Measurements from ENCODE around the gene SEPTIN3. TPM values are rescaled to one million over a fixed set of nuclear protein-coding genes. Genes with fewer than 3 reads are reported as not detected.

SEPTIN3 gene
- total RNA-seq, 1 experiment from 2014 or later: 3.9 TPM

DNA sequence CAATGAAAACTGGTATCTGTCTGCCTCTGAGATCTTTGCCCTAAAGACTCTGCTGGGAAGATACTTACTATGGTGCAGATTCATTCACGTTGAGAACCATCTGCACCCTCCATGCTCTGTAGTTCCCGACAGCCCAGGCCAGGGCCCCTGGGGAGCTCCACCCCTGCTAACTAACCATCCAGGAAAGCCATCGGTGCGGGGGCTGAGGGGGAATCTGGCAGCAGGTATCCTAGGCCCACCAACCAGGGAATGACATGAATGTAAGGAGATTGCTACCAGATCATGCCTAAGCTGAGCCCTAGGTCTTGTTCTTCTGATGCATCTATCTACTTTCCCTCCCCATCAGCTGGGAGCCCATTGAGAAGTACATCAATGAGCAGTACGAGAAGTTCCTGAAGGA, 18.0 kb downstream of the SEPTIN3 start:
- DNase-seq (ENCODE audit: low read depth, low spot score): no peak
- no peaks in the 10 kb centered on the region for H3K27me3 ChIP-seq (ENCODE audit: control insufficient read depth, insufficient read depth, low read length)
- TF ChIP-seq TCF7L2 (IDR thresholded peaks at IDR 0.05; ENCODE audit: low read depth, low read length) (no peak), SIN3A (IDR thresholded peaks at IDR 0.05; ENCODE audit: borderline replicate concordance, insufficient read depth, low read depth, low read length) (no peak), POLR2AphosphoS5 (IDR thresholded peaks at IDR 0.05; ENCODE audit: low read depth, low read length) (no peak)
- TF ChIP-seq, protein P1, sequence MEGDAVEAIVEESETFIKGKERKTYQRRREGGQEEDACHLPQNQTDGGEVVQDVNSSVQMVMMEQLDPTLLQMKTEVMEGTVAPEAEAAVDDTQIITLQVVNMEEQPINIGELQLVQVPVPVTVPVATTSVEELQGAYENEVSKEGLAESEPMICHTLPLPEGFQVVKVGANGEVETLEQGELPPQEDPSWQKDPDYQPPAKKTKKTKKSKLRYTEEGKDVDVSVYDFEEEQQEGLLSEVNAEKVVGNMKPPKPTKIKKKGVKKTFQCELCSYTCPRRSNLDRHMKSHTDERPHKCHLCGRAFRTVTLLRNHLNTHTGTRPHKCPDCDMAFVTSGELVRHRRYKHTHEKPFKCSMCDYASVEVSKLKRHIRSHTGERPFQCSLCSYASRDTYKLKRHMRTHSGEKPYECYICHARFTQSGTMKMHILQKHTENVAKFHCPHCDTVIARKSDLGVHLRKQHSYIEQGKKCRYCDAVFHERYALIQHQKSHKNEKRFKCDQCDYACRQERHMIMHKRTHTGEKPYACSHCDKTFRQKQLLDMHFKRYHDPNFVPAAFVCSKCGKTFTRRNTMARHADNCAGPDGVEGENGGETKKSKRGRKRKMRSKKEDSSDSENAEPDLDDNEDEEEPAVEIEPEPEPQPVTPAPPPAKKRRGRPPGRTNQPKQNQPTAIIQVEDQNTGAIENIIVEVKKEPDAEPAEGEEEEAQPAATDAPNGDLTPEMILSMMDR (IDR thresholded peaks at IDR 0.05): no peak
- TF ChIP-seq, protein P2, sequence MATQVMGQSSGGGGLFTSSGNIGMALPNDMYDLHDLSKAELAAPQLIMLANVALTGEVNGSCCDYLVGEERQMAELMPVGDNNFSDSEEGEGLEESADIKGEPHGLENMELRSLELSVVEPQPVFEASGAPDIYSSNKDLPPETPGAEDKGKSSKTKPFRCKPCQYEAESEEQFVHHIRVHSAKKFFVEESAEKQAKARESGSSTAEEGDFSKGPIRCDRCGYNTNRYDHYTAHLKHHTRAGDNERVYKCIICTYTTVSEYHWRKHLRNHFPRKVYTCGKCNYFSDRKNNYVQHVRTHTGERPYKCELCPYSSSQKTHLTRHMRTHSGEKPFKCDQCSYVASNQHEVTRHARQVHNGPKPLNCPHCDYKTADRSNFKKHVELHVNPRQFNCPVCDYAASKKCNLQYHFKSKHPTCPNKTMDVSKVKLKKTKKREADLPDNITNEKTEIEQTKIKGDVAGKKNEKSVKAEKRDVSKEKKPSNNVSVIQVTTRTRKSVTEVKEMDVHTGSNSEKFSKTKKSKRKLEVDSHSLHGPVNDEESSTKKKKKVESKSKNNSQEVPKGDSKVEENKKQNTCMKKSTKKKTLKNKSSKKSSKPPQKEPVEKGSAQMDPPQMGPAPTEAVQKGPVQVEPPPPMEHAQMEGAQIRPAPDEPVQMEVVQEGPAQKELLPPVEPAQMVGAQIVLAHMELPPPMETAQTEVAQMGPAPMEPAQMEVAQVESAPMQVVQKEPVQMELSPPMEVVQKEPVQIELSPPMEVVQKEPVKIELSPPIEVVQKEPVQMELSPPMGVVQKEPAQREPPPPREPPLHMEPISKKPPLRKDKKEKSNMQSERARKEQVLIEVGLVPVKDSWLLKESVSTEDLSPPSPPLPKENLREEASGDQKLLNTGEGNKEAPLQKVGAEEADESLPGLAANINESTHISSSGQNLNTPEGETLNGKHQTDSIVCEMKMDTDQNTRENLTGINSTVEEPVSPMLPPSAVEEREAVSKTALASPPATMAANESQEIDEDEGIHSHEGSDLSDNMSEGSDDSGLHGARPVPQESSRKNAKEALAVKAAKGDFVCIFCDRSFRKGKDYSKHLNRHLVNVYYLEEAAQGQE (IDR thresholded peaks at IDR 0.05; ENCODE audit: insufficient read depth in 1 of 2, low read depth in 2 of 2, low read length in 1 of 2): no peak
- in situ Hi-C loops (cut with HindIII; ENCODE audit: low pct_unique_long_range_greater_than_20kb, low sequenced_read_pairs) (no loop called here), intact Hi-C loops (cut with micrococcal nuclease; ENCODE audit: unreplicated experiment) (no loop called here)
- no peaks in the 10 kb centered on the region for H3K36me3 ChIP-seq (ENCODE audit: control insufficient read depth, insufficient read depth, low read length)
- POLR2A ChIA-PET: no interaction called here
- no peak overlapping the region for H3K27ac ChIP-seq (ENCODE audit: low read length)
- no peak for ATAC-seq
- H3K9me3 ChIP-seq (ENCODE audit: control insufficient read depth, insufficient read depth, low read depth, low read length): no peaks in the 10 kb centered on the region
- no peaks in the 10 kb centered on the region for H3K4me1 ChIP-seq (ENCODE audit: control insufficient read depth, insufficient read depth, low read length)
- BruUV-seq (replicated peaks): no TSS peak
- CTCF ChIA-PET: no interaction called here
- no peak overlapping the region for H3K4me3 ChIP-seq (ENCODE audit: low read depth in 2 of 2, low read length in 2 of 2)

DNA sequence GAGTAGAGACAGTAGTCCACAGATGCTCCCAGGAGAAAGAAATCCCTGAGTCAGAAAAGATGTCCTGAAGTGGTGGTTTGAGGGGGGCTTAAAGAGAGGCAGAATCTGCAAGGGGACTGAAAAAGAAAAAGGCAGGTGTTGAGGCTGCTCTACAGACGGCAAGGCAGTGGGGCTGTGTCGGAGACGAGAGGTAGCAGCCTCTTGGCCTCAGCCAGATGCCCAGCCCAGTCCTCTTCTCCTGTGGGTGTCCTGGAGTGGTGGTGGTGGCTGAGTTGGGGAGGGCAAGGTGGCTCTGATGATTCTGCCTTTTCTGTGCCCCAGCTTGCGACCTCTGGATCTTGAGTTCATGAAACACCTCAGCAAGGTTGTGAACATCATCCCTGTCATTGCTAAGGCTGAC, 20.0 kb downstream of the SEPTIN3 start:
- Histone ChIP-seq H3K4me1 (ENCODE audit: control insufficient read depth, insufficient read depth, low read length) (no peaks in the 10 kb centered on the region), H3K27ac (ENCODE audit: low read length) (no peak overlapping the region), H3K36me3 (ENCODE audit: control insufficient read depth, insufficient read depth, low read length) (no peaks in the 10 kb centered on the region), H3K4me3 (ENCODE audit: low read depth in 2 of 2, low read length in 2 of 2) (no peak overlapping the region), H3K27me3 (ENCODE audit: control insufficient read depth, insufficient read depth, low read length) (no peaks in the 10 kb centered on the region), H3K9me3 (ENCODE audit: control insufficient read depth, insufficient read depth, low read depth, low read length) (no peaks in the 10 kb centered on the region)
- POLR2A ChIA-PET: no interaction called here
- TF ChIP-seq SIN3A (IDR thresholded peaks at IDR 0.05; ENCODE audit: borderline replicate concordance, insufficient read depth, low read depth, low read length): no peak
- TF ChIP-seq, protein P1 (IDR thresholded peaks at IDR 0.05): no peak
- TF ChIP-seq, protein P2 (IDR thresholded peaks at IDR 0.05; ENCODE audit: insufficient read depth in 1 of 2, low read depth in 2 of 2, low read length in 1 of 2): no peak
- TF ChIP-seq TCF7L2 (IDR thresholded peaks at IDR 0.05; ENCODE audit: low read depth, low read length): no peak
- no peak for TF ChIP-seq POLR2AphosphoS5 (IDR thresholded peaks at IDR 0.05; ENCODE audit: low read depth, low read length)
- no TSS peak for BruUV-seq (replicated peaks)
- in situ Hi-C loops (cut with HindIII; ENCODE audit: low pct_unique_long_range_greater_than_20kb, low sequenced_read_pairs) (no loop called here), intact Hi-C loops (cut with micrococcal nuclease; ENCODE audit: unreplicated experiment) (no loop called here)
- ATAC-seq: no peak
- CTCF ChIA-PET: no interaction called here
- no peak for DNase-seq (ENCODE audit: low read depth, low spot score)
